ENCODE results near the gene LRRC2.

GRCh38 chr3:46535746-46536145 lies 30.4 kb downstream of the LRRC2 start:
- TF ChIP-seq POLR2A (IDR thresholded peaks at IDR 0.05) (no peak), CTCF (IDR thresholded peaks at IDR 0.05 in 8 of 11, conservative IDR thresholded peaks at IDR 0.05 in 3 of 11) (no peak)
